Fibroblast of skin of back (primary cell): ENCODE data around the gene HOXA1.
"Not testable (repeated sequence)": the region's sequence is repeated elsewhere in the genome, so short reads cannot be mapped to it uniquely, and the experiment has no call there.

Experiments
- DNase-seq: peaks from one replicate; pipeline ENCODE4 v3.0.0-alpha.2; 2013

The HOXA1 gene

DNA sequence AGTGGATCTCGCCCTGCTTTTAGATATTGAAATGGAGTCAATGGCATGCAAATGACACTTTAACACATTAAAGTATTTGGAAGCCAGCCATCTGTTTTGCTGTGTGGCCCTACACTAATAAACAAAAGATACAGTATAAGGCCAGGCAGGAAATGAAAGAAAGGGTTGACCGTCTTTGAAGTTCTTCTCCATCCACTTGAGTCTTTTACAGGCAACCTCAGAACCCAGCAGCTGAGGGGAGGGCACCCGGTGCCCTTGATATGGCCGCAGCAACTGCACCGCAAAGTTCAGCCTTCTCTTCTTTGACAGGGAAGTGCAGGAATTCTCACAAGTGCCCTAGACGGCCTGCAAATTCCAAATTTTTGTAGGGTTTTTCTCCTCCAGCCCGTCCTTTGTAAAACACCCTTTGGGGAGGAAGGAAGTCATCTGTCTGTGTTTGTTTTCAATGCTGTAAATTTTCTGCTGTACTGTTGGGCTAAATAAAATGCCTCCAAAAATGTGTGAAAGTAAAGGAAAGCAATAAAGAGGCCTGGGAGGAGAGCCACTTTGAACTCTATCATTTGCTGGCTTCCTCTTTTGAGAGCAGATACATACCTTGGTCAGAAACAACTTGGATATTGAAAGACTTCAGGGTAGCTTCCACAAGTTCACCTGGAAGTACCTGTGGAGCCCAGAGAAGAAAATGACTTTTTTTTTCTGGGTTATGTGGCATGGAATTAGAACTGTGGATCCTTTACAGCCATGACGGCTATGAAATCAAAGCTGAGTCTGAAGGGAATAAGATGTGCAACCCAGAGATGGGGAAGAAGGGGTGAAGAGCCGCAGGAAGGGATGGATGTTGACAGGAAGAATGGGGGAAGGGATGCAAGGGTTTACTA, 3.6 kb downstream of the HOXA1 start:
- no peak for DNase-seq

DNA sequence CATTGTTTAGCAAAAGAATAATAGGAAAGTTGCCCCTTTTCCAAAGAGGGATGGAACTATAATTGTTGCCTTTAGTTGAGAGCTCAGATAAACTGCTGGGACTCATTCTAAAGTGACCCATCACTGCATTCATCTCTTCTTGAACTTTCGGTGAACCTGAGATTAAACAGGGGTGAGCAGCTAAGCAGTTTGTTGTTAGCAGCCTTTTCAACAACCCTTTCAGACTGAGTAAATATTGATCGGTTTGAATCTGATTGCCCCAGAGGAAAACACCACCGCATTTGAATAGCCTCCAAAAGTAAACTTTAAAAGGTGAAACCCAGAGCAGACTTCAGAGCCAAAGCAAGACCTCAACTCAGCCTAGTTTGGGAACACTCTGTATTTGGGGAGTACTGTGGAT, 4.7 kb downstream of the HOXA1 start:
- DNase-seq, result no peak

DNA sequence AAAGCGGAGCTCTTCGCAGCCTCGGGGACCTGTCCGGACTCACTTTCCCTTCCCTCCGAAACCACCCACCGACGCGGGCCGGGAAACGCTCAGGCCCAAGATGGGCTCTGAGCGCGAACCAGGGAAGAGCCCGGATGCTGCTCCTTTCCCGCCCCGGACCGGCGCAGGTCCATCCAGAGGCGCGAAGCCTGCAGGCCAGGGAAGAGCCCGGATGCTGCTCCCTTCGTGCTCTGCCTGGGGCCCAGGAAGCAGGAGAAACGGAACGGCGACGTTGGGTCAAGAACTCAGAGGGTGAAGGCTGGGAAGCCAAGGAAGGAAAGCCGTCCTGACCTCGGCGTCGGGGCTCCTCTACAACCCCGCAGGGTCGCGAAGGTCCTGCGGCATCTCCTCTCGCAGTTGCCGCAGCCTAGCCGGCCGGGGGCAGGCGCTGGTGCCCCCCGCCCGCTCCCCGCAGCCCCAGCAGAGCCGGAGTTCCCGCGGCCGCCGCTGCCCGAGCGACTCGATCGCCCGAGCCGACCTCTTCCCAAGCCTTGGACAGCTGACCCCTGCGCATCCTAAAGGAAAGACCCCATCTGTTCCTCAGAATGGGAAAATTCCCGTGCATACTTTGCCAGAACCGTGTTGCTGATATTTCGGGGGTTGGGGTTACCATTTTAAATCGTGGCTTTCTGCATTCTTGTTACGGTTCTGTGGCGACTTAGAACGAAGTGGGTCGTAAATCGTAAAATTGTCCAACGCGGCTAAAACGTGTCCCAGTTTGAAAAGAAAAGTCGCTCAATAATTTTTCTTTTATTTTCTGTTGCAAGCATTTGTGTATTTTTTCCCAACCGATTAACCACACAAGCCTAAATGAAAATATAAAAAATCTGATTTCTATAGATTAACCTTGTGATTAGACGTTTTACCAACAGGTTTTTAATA, 7.5 kb downstream of the HOXA1 start:
- no peak for DNase-seq

DNA sequence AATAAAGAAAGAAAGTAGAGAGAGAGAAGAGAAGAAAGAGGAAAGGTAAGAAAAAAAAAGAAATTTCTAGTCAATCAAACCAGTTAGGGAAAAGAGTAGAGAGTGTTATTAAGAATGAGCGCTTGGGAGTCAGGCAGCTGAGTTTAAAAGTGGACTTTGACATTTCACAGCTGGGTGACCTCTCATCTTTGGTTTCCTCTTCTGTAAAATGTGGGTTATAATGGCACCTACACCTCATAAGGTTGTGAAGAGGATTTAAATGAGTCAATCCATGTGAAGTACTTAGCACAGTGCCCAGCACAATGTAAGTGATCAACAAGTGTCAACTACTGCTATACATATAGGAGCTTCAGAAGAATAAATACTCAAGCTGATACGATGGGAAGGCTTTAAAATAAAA, 12.2 kb downstream of the HOXA1 start:
- DNase-seq, result no peak

DNA sequence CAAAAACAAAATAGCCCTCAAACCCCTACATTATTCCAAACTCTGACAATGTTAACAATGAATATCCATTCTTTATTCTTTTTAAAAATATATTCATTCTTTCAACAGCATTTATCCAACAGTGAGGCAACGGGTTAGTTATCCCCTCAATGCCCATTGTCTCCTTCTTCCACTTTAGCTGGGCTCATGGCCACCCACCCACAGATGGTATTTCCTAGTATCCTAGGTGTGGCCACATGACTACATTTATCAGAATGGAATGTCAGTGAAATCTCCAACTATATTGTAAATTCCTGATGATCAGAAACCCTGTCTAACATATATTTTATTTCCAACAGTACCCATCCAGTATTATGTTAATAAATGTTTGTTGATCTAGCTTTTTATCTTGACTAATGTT, 13.6 kb downstream of the HOXA1 start:
- DNase-seq, result no peak

DNA sequence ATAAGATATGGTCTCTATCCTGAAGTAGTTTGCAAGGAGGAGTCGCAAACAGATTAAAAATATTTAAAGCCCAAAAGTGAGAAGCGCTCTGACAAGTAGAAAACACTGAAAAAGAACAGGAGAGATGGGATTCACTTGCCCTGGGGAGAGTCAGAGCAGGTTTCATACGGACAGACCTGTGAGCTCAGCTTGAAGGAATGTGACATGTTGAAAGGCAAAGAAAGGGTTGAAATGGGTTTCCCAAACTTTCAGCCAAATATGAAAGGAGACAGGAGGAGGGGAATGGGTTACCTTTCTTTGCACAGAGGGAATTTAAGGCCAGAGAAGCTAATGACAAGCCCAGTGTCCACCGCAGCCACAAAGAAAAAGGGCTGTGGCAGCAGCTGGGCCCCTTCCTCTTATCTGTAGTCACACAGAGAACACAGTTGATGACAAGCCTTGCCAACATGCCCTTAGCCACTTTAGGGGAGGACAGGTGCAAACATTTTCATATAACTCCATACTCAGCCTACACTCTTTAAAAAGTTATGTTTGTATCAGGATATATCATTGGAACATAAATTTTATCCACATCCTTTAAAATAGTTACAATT, 14.9 kb downstream of the HOXA1 start:
- no peak for DNase-seq

DNA sequence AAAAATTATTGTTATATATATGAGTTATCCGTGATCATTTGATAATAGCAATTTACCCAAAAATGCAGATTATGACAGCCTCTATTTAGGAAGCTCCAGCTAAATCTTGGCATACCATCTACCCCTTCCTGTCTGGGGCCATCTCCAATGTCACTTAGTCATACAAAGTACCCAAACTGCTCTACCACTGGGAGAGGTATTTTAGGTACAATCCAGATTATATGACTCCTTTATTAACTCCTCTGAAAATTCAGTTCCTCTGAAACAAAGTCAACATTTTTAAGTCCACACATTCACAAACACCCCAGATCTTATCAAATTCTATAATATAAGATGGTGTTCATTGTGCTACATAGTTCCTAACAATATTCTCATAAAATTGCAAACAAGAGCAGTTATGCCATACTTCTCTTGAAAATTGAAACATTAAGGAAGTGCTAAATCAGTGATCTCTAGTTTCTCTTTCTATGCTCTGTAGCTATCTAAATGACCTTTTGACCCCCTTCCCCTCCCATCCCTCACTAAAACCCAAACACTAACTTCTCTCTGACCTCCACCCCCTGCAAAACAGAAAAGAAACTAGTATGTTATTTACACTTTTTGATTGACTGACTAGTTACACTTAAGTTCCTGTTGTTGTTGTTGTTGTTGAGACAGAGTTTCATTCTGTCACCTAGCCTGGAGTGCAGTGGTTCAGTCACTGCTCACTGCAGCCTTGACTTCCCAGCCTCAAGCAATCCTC, 16.4 kb downstream of the HOXA1 start:
- no peak for DNase-seq

DNA sequence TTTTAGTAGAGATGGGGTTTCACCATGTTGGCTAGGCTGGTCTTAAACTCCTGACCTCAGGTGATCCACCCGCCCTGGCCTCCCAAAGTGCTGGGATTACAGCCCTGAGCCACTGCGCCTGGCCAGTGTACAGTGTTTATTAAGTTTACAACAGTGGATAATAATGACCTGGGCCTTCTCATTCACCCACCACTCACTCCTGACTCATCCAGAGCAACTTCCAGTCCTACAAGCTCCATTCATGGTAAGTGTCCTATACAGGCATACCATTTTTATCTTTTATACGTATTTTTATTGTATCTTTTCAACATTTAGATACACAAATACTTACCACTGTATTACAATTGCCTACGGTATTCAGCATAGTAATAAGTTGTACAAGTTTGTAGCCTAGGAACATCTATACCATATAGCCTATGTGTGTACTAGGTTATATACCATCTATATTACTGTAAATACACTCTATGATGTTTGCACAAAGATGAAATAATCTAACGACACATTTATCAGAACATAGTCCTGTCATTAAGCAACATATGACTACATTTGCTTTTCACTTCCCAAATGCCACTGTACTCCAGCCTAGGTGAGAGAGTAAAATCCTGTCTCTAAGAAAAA, 17.1 kb downstream of the HOXA1 start:
- DNase-seq, result no peak

DNA sequence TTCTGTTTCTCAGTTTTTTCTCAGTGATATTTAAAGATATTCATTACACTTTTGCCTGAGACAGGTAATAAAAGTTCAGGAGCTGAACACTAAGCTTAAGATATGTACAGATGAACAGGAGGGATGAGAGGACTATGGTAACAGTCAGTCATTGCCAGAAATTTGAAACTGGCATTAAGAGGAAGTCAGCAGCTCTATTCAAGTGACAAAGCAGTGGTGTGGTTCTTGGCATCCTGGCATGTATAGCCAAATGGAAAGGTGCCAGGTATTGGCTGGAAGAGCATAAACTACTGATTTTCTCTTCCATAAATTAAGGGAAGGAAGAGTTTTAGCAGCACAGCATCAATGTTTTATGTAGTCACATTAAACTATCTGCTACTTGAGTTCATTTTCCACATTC, 22.7 kb downstream of the HOXA1 start:
- no peak for DNase-seq

DNA sequence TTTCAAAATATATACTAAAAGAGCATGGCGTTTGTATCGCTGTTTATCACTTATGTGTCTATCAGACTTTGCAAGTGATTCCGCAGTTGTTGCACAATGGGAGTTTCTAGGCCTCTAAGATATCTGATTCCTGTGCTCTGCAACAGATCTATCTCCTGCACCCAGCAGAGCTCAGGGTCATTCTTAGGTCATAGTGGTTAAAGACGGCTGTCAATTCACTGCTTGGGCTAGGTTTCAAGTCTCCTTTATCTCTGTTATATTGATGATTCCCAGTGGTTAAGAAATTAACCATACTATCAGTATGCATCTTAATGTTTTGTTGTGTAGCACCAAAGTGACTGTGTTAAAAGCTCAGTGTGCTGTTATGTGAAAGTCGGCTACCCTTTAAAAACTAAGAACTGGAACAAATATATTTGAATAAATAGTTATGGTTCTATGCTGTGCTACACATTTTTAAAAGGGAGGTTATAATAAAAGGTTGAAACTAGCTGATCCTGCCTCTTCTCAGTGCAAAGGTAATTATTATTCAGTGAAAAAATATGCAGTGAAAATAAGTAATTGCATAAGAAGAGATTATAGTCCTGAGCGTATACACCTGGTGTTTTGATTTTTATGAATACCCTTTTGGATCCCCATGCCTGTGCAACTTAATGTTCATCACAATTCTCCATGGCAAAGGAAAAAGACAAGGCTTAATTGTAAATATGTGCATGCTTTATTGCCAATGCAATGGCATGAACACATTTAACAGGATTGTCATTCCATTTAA, 24.0 kb downstream of the HOXA1 start:
- DNase-seq, result no peak

DNA sequence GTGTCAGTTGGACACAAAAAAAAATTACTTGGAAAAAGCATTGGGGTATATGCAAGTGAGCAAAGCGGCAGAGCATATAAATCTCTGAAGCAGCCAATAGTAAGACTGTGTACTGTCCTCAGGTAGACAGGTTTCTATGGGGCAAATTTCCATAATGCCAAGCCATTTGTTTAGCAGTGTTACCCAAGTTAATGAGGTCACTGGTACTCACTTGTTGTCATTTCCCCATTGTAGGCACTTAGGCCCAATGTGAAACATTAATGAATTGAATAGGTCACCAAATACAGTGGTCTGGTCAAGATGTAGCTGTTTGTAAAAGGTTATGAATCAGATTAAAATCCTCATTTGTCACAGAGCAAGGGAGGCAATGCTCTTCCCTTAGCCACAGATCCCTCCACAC, 27.5 kb downstream of the HOXA1 start:
- DNase-seq, result no peak

DNA sequence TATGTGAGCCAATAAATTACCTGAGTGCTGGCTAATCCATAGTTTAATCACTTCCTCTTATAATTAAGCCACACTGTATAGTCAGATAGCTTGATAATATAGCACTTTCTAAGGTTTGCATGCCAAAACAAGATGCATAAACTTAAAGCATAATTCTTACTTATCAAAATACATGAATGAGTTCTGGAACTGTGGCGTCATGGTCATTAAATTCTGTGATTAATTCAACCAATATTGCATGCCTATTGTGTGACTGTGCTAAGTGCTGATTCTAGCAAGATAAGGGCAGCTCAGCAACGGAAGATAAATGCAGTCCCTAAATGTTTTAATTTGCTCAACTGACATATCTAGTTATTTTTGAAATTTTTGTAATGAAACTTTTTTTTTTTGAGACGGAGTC, 29.7 kb downstream of the HOXA1 start:
- no peak for DNase-seq

DNA sequence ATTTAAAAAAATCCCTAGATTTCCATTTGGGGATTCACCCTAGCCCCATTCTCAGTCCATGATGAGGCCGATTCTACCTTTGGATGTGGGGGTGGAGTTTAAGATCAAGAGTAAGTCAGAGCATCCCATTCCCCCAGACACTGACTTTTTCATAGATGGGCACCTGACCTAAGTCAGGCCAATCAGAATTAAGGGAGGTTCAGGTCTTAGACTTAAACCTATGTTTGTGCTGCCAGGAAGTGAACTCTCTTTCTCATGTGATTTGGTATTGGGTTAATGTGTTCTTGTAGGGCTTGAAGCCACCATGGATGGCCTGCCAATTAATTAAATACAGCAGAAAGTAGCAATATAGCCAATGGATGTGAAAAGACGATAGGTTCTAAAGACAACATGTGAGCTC, 30.1 kb downstream of the HOXA1 start:
- DNase-seq, result no peak

DNA sequence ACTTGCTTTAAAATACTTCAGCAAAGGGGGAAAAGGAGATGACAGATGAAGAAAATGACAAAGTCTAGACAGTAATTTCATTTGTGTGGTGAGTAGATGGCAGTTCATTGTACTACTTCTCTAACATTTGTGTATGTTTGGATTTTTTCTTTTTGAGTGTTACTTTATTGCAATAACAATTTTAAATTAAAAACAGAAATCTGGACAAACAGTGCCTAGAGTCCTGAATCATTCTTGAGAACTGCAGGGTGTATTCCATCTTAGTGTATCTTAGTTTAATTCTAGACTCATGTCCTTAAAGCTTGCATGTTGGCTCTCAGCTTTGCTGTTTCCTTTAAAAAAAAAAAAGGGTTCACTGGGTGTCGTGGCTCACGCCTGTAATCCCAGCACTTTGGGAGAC, 31.1 kb downstream of the HOXA1 start:
- DNase-seq, result no peak

DNA sequence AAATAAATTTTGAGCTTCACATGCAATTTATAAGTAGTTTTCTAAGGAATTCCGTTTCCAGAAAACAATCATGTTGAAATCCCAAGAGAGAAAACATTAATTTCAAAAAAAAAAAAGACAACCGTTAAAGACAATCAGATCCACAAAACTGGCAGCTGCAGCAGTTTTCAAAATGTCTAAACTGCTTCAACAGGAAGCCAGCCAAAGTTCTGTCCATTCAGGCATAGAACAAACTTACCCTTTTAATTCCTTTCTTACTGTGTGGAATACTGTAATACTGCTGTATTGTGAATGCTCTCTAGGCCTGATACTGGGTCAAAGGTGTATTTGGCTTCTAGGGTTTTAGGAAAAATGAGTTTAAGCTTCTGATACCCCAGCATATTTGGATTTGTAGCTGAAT, 31.6 kb downstream of the HOXA1 start:
- no peak for DNase-seq

DNA sequence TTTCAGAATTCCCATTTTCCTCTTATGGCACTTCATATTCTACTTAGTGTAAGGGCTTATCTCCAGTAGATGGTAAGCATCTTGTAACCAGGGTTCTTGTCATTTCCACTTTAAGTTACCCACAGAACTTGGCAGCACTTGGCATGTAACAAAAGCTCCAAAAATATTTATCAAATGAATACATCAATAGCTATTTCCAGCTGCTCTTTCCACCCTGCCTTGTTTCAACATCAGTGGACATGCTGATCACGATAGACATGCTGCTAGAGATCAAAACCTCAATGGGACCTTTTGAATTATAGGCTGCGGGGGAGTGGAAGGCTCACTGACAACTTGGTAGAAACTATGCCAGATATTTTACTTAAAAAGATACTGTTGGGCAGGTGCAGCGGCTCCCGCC, 32.9 kb downstream of the HOXA1 start:
- DNase-seq, result no peak

DNA sequence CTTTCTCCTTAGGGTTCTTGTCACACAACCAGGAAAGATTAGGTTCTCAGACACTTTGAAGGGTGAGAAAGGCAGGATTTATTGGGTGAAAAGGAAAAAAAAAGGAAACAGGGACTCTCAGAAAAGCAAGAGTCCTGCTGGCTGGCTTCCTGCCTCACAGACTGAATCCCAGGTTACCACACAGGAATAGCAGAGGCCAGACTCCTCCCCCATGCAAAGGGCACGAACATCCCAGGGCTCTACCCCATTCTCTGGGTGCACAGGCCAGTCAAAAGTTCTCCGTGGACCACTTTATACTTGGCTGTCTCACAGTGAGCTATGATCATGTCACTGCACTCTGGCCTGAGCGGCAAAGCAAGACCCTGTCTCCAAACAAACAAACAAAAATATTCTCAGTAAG, 42.6 kb downstream of the HOXA1 start:
- DNase-seq, result no peak

DNA sequence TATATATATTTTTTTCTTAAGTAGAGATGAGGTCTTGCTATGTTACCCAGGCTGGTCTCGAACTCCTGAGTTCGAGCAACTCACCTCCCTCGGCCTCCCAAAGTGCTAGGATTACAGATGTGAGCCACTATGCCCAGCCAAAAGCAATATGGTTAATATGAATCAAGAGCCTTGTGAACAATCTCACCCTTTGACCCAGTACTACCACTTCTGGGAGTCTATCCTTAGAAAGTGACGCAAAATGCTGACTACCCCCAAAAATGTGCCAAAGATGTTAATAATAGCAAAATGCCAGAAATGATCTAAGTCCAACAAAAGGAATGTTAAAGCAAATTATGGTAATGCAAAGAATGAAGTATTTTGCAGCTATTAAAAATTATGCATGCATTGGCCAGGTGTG, 44.3 kb downstream of the HOXA1 start:
- DNase-seq, result no peak

DNA sequence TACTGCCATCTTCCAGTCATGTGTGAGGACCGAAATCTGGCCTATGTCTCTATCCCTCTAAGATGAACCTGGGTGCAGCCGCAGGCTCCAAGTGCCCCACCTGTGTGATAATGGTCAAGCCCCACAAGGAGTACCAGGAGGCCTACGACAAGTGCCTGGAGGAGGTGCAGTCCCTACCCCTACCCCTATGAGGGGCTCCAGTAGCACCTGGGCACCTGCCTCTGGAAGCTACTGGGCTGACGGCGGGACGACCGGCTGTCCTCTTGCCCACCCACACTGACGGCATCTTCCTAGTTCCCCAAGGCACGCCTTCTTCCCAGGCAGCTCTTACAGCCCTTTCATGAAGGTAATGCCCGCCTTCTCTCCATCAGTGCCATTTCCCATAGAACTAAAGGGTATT, 47.4 kb downstream of the HOXA1 start:
- DNase-seq, result no peak

DNA sequence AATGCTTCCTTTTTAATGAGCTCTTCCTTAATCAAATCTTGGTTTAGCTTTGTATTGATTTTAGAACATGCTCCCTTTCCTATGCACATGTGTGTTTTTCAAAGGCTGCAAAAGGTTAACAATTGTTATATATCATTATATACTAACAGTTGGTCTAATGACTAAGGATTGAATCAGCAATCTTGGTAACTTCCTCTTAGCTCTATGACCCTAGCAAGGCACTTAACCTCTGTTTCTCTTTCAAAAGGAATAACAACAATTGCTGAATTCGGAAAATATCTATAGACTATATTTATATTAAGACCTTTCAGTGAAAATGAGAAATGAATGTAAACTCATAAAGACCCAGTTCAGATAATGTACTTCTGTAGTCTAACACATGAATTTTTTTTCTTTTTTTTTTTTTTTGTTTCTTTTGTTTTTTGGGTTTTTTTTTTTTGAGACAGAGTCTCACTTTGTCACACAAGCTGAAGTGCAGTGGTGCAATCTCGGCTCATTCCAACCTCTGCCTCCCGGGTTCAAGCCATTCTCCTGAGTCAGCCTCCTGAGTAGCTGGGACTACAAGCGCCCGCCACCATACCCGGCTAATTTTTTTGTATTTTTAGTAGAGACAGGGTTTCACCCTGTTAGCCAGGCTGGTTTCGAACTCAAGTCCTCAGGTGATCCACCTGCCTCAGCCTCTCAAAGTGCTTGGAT, 48.8 kb downstream of the HOXA1 start:
- DNase-seq, result peak; percentile 11

DNA sequence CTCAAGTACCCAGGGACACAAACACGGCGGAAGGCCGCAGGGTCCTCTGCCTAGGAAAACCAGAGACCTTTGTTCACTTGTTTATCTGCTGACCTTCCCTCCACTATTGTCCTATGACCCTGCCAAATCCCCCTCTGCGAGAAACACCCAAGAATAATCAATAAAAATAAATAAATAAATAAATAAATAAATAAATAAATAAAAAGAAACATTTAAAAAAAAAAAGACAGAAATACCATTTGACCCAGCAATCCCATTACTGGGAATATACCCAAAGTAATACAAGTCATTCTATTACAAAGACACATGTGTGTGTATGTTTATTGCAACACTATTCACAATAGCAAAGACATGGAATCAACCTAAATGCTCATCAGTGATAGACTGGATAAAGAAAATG, 49.8 kb downstream of the HOXA1 start:
- DNase-seq, result not testable (repeated sequence)
